CD4-positive, CD25-positive, alpha-beta regulatory T cell (primary cell): ENCODE measurements around the gene PWWP2B. TPM values are rescaled to one million over a fixed set of nuclear protein-coding genes. Genes with fewer than 3 reads are reported as not detected.

ENCODE experiments used
- ATAC-seq, 2 donors: fragments of 150-1000 bp; cut with Tn5 transposase; one replicate each; pipeline ENCODE4 v1.10.0; 2021; ENCODE audit warnings: low read depth in 2 of 2, moderate number of reproducible peaks in 2 of 2, moderate library complexity in 1 of 2
- DNase-seq, 3 donors: peaks; one replicate each; pipeline versions ENCODE4 v3.0.0 to v3.0.0-alpha.2; 2012 to 2022; ENCODE audit warnings: mixed read lengths in 1 of 3
- H3K27ac ChIP-seq: one replicate; pipeline ENCODE4 v1.7.0; 2013; ENCODE audit warnings: mild to moderate bottlenecking, low read length; ENCODE audit not compliant: insufficient read depth, poor library complexity, severe bottlenecking
- H3K27me3 ChIP-seq: one replicate; pipeline ENCODE4 v1.7.0; 2013; ENCODE audit warnings: low read length; ENCODE audit not compliant: control insufficient read depth, insufficient read depth
- H3K36me3 ChIP-seq: one replicate; pipeline ENCODE4 v1.7.0; 2013; ENCODE audit warnings: mild to moderate bottlenecking, low read length, moderate library complexity; ENCODE audit not compliant: control insufficient read depth, insufficient read depth
- H3K4me1 ChIP-seq: 2 replicates; pipeline ENCODE4 v1.7.0; 2013; ENCODE audit warnings: mild to moderate bottlenecking, low read length; ENCODE audit not compliant: insufficient read depth, control insufficient read depth, poor library complexity, severe bottlenecking
- H3K4me3 ChIP-seq: one replicate; pipeline ENCODE4 v1.7.0; 2013; ENCODE audit warnings: low read depth, mild to moderate bottlenecking, low read length, moderate library complexity
- H3K9me3 ChIP-seq, 2 experiments: 1 replicate in 1 of 2; 2 replicates in 1 of 2; pipeline ENCODE4 v1.7.0; 2013; ENCODE audit warnings: low read length in 2 of 2, mild to moderate bottlenecking in 1 of 2, moderate library complexity in 1 of 2; ENCODE audit not compliant: control insufficient read depth in 2 of 2
- H3K27ac Mint-ChIP-seq, 3 donors: one replicate each; pipeline ENCODE4 v1.8.0; 2020 to 2022; ENCODE audit warnings: mild to moderate bottlenecking in 3 of 3, mixed read lengths in 3 of 3, moderate library complexity in 2 of 3
- H3K27me3 Mint-ChIP-seq: one replicate; pipeline ENCODE4 v1.8.0; 2022; ENCODE audit warnings: mild to moderate bottlenecking, mixed read lengths
- H3K36me3 Mint-ChIP-seq: one replicate; pipeline ENCODE4 v1.8.0; 2020; ENCODE audit warnings: mixed read lengths
- H3K4me1 Mint-ChIP-seq, 4 donors: one replicate each; pipeline ENCODE4 v1.8.0; 2020 to 2022; ENCODE audit warnings: mixed read lengths in 4 of 4, mild to moderate bottlenecking in 1 of 4
- H3K4me3 Mint-ChIP-seq, 4 donors: one replicate each; pipeline ENCODE4 v1.8.0; 2020 to 2022; ENCODE audit warnings: mild to moderate bottlenecking in 4 of 4, mixed read lengths in 4 of 4, moderate library complexity in 3 of 4
- H3K9me3 Mint-ChIP-seq, 7 donors: one replicate each; pipeline ENCODE4 v1.8.0; 2020 to 2022; ENCODE audit warnings: mixed read lengths in 7 of 7, mild to moderate bottlenecking in 3 of 7, moderate library complexity in 2 of 7
- polyA plus RNA-seq, 4 donors: library from polyadenylated mRNA; unstranded; fragments of 300-500 nt; fragmentation: Illumina TruSeq; gene quantifications; one replicate each; pipeline ENCODE4 v1.2.3, GENCODE V29; 2021
- total RNA-seq: library from RNA; stranded (reverse); gene quantifications from one replicate; pipeline ENCODE4 v1.2.3, GENCODE V29; 2022

The PWWP2B gene
- total and polyA plus RNA-seq, 5 donors from 2014 or later = 0.56 to 10.9 (median 0.90) TPM

DNA sequence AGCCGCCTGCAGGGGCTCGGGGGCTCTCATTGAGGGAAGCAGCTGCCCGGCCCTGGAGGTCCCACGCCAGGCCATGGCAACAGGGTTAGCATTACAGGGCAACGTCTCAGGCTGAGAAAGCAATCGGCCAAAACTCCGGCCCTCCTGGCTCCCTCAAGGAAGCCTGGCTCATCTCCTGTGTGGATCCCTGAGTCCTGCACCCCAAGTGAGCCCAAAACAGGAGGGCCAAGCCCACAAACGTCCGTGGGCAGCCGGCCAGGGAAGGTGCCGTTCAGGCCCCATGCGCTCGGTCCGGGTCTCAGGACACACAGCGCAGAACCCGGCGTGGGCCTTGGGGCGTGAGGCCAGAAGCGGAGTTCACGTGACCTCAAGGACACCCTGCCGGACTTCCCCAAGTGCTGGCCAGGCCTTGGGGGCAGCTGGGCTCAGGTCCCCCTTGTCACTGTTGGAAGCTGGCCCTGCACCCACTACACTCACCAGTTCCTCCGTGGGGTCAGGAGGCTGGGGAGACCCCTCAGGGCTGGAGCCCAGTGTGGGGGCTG is 8.0 kb upstream of the PWWP2B start:
- H3K4me1 ChIP-seq = peaks cover 4% of the 10 kb centered on the region
- no peak overlapping the region for H3K4me3 ChIP-seq
- H3K36me3 ChIP-seq = no peaks in the 10 kb centered on the region
- no peaks in the 10 kb centered on the region for H3K9me3 ChIP-seq
- DNase-seq (no peak), ATAC-seq (no peak)
- H3K4me3 Mint-ChIP-seq = no peak overlapping the region
- peaks cover 0 to 8% (median 0%) of the 10 kb centered on the region in 7 donors for H3K9me3 Mint-ChIP-seq
- no peaks in the 10 kb centered on the region for H3K27me3 ChIP-seq
- peak overlapping the region in 2 of 3 donors; percentile 55 to 69 for H3K27ac Mint-ChIP-seq
- peaks cover 5% of the 10 kb centered on the region for H3K36me3 Mint-ChIP-seq
- H3K27me3 Mint-ChIP-seq = no peaks in the 10 kb centered on the region
- H3K27ac ChIP-seq = no peak overlapping the region
- peaks cover 0 to 6% (median 3%) of the 10 kb centered on the region in 4 donors for H3K4me1 Mint-ChIP-seq

DNA sequence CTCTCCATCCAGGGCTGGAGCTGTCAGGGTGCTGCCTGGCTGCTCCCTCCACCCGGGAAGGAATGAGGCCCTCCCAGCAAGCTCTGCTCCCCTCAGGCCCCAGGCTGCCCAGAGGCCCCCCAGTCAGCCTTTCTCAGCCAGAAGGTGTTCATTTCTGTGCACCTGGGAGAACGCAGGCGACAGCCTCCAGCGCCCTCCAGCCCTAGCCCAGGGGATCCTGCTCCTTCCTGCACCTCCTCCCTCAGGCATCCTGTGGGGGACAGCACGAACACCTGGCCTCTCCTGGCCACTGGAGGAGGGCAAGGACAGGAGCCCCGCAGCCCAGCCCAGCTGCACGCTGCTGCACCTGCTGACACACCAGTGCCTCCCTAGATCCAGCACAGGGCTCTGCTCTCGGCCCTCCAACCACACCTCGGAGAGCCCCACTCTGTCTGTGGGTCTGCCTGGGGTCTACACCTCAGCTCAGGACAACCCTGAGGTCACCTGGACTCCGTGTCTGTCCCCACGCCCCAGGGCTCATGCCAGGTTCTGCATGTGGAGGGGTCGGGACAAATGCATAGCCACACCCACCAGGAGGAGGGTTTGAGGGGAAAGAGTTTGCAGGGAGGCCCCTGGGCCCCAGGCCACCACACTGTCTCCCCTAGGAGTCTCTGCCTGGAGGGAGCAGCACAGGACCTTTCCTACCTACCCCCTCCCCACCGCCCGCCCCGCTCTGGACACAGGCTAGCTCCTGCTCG is 7.4 kb upstream of the PWWP2B start:
- Mint-ChIP-seq H3K4me3 (no peak overlapping the region), H3K27me3 (no peaks in the 10 kb centered on the region), H3K9me3 (peaks cover 0 to 8% (median 0%) of the 10 kb centered on the region in 7 donors), H3K36me3 (peaks cover 5% of the 10 kb centered on the region), H3K27ac (peak overlapping the region in 1 of 3 donors; percentile 69), H3K4me1 (peaks cover 0 to 6% (median 3%) of the 10 kb centered on the region in 4 donors)
- no peak overlapping the region for H3K27ac ChIP-seq
- H3K4me1 ChIP-seq = peaks cover 4% of the 10 kb centered on the region
- H3K36me3 ChIP-seq = no peaks in the 10 kb centered on the region
- DNase-seq (no peak), ATAC-seq (no peak)
- no peaks in the 10 kb centered on the region for H3K27me3 ChIP-seq
- H3K9me3 ChIP-seq = no peaks in the 10 kb centered on the region
- no peak overlapping the region for H3K4me3 ChIP-seq

DNA sequence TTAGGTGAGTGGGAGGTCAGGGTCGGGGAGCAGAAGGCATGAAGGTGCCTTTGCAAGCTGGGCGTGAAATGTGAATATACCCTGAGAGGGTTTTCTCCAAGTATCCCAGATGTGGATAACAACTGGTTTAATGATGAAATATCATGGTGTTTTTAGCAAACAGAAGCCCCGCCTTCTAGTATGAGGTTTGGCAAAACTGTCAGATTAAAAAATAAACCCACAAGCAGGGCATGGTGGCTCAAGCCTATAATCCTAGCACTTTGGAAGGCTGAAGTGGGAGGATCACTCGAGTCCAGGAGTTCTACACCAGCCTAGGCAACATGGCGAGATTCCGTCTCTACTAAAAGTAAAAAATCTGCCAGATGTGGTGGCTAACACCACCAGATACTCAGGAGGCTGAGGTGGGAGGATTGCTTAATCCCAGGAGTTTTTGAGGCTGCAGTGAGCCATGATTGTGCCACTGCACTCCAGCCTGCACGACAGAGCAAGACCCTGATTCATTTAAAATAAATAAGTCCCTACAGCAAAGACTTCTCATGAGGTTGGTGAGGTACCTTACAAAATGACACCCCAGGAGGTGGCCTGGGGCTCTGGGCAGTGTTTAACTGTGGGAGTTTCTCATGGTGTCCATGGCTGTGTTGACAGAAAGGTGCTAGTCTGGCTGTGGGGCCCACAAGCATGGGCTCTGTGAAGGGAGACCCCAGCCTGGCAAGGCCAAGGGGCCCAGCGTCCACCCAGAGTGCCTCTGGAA is 6.7 kb upstream of the PWWP2B start:
- no peaks in the 10 kb centered on the region for H3K36me3 ChIP-seq
- no peaks in the 10 kb centered on the region for H3K9me3 ChIP-seq
- no peaks in the 10 kb centered on the region for H3K27me3 ChIP-seq
- H3K9me3 Mint-ChIP-seq = peaks cover 0 to 8% (median 0%) of the 10 kb centered on the region in 7 donors
- peaks cover 0 to 6% (median 4%) of the 10 kb centered on the region in 4 donors for H3K4me1 Mint-ChIP-seq
- peak overlapping the region in 1 of 4 donors; percentile 43 for H3K4me3 Mint-ChIP-seq
- H3K27ac ChIP-seq = no peak overlapping the region
- H3K4me3 ChIP-seq = no peak overlapping the region
- H3K27ac Mint-ChIP-seq = peak overlapping the region in 1 of 3 donors; percentile 20
- DNase-seq = no peak
- peaks cover 5% of the 10 kb centered on the region for H3K36me3 Mint-ChIP-seq
- H3K27me3 Mint-ChIP-seq = no peaks in the 10 kb centered on the region
- no peak for ATAC-seq
- H3K4me1 ChIP-seq = peaks cover 6% of the 10 kb centered on the region

DNA sequence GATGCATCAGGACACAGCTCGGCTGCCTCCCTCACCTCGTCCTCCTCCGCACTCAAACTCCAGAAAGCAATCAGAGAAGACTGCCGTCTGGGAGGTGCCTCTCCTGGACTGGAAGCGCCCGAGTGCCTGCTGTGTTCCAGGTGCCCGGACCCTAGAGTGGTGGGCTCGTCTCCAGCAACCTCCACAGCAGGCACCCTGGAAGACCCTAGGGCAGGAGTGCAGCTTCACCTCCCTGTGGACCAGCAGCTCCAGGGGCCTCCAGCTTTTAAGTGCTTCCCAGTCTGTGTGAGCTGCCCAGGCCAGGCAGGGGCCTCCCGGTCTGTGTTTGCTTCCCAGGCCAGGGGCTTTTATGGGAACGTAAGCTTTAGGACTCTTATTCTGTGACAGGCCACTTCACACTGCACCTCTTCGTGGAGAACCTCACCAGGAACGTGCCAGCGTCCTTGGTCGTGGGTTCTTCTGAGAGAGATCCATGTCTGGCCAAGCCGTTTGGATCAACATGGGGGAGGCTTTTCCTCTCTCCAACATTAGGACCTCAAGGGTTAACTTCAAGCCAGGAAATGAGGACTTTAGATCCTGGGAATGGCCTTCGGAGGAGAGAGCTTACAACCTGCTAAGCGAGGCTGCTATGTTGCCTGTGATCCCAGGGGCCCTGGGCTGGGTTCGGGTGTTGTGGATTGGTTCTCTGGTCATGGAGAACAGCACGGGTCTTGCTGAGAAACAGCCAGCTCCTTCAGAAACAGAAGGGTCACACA is 5.9 kb upstream of the PWWP2B start:
- H3K4me1 Mint-ChIP-seq = peaks cover 0 to 6% (median 4%) of the 10 kb centered on the region in 4 donors
- ATAC-seq (no peak), DNase-seq (no peak)
- peaks cover 13% of the 10 kb centered on the region for H3K4me1 ChIP-seq
- peaks cover 5% of the 10 kb centered on the region for H3K36me3 Mint-ChIP-seq
- no peaks in the 10 kb centered on the region for H3K36me3 ChIP-seq
- H3K9me3 Mint-ChIP-seq = peaks cover 0 to 8% (median 0%) of the 10 kb centered on the region in 7 donors
- H3K27ac ChIP-seq = no peak overlapping the region
- H3K4me3 Mint-ChIP-seq = peak overlapping the region in 1 of 4 donors; percentile 24
- H3K27me3 ChIP-seq = no peaks in the 10 kb centered on the region
- H3K9me3 ChIP-seq = no peaks in the 10 kb centered on the region
- no peaks in the 10 kb centered on the region for H3K27me3 Mint-ChIP-seq
- H3K27ac Mint-ChIP-seq = no peak overlapping the region
- no peak overlapping the region for H3K4me3 ChIP-seq

DNA sequence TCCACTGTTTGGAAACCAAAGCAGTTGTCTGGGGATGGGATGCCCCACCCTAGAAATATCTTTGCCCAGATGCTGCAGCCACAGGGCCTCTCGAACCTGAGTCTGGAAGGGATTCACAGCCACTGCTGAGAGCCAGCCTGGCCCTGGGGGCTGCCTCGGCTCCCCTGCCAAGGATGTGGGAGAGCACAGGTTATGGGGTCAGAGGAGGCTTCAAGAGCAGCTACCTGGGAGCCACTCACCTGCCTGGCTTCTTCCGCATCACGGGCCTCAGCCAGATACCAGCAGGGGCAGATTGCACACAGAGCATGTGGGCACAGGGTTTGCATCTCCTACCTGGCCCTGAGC is 5.4 kb upstream of the PWWP2B start:
- H3K27ac Mint-ChIP-seq = peak overlapping the region in 1 of 3 donors; percentile 55
- H3K9me3 ChIP-seq = no peaks in the 10 kb centered on the region
- peaks cover 0 to 6% (median 4%) of the 10 kb centered on the region in 4 donors for H3K4me1 Mint-ChIP-seq
- no peak overlapping the region for H3K27ac ChIP-seq
- peak overlapping the region in 1 of 4 donors; percentile 24 for H3K4me3 Mint-ChIP-seq
- H3K36me3 ChIP-seq = no peaks in the 10 kb centered on the region
- DNase-seq (no peak), ATAC-seq (no peak)
- no peaks in the 10 kb centered on the region for H3K27me3 Mint-ChIP-seq
- H3K27me3 ChIP-seq = no peaks in the 10 kb centered on the region
- H3K4me3 ChIP-seq = no peak overlapping the region
- H3K4me1 ChIP-seq = peaks cover 14% of the 10 kb centered on the region
- peaks cover 0 to 8% (median 0%) of the 10 kb centered on the region in 7 donors for H3K9me3 Mint-ChIP-seq
- peaks cover 5% of the 10 kb centered on the region for H3K36me3 Mint-ChIP-seq

DNA sequence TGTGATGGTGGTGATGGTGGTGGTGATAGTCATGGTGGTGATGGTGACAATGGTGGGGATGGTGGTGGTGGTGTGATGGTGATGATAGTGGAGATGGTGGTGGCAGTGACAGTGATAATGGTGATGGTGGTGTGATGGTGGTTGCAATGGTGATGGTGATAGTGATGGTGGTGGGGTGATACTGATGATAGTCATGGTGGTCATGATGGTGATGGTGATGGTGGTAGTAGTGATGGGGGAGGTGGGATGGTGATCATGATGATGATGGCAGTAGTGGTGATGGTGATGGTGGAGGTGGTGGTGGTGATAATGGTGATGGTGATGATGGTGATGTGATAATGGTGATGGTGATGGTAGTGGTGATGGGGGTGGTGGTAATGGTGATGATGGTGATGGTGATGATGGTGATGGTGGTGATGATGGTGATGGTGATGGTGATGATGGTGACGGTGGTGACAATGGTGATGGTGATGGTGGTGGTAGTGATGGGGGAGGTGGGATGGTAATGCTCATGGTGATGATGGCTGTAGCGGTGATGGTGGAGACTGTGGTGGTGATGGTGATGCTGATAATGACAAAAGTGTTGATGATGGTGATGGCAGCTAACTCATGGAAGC is 4.7 kb upstream of the PWWP2B start:
- Histone ChIP-seq H3K36me3 (no peaks in the 10 kb centered on the region), H3K9me3 (no peaks in the 10 kb centered on the region), H3K4me3 (no peak overlapping the region), H3K27me3 (no peaks in the 10 kb centered on the region), H3K27ac (no peak overlapping the region), H3K4me1 (peaks cover 14% of the 10 kb centered on the region)
- ATAC-seq (no peak), DNase-seq (no peak)
- H3K36me3 Mint-ChIP-seq = peaks cover 5% of the 10 kb centered on the region
- peaks cover 0 to 6% (median 4%) of the 10 kb centered on the region in 4 donors for H3K4me1 Mint-ChIP-seq
- no peaks in the 10 kb centered on the region for H3K27me3 Mint-ChIP-seq
- peak overlapping the region in 2 of 4 donors; percentile 3 to 57 for H3K4me3 Mint-ChIP-seq
- H3K9me3 Mint-ChIP-seq = peaks cover 0 to 8% (median 0%) of the 10 kb centered on the region in 7 donors
- H3K27ac Mint-ChIP-seq = peak overlapping the region; percentile 32 to 57 (median 55)
